H54 (cell line): ENCODE measurements around the gene PRKCE.

Experiments used
- DNase-seq: peaks from one replicate; pipeline ENCODE4 v3.0.0; 2011; ENCODE audit warnings: low spot score, mixed read lengths; ENCODE audit not compliant: insufficient read length
- FAIRE-seq: peaks from 3 replicates; lab custom pipeline; 2011; peaks lifted over from hg19 to GRCh38; lab: Jason Lieb, UNC
- POLR2A ChIP-seq: IDR thresholded peaks from 2 replicates; pipeline ENCODE4 v1.6.1; 2011; ENCODE audit warnings: low read depth, mild to moderate bottlenecking, low read length

Gene PRKCE

DNA sequence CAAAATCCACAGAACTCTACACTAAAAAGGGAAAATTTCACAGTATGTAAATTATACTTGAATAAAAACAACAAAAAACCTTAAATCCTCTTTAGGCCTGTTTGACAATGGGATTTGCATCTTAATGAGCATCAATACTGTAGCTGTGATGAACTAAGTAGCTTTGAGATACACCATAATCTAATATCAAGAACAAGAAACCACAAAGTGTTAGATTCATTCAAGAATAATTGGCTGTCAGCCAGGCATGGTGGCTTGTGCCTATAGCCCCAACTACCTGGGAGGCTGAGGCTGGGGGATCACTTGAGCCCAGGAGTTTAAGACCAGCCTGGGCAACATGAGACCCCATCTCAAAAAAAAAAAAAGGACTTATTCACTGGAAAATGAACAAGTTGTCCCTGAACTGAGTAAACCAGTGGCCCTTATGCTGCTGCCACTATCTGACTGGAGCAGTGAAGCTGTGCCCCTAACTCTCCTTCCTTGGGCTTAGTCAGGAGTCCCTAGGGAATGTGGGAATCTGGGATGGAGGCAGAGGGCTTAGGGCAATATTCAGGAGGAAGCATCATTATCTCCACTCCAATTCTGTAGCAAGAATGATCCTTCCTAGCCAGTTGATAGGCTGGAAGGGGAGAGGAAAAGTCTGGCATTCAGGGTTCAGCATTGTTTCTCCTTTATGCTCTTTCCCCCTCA is 88.5 kb downstream of the PRKCE start:
- DNase-seq (no peak), FAIRE-seq (no peak)

DNA sequence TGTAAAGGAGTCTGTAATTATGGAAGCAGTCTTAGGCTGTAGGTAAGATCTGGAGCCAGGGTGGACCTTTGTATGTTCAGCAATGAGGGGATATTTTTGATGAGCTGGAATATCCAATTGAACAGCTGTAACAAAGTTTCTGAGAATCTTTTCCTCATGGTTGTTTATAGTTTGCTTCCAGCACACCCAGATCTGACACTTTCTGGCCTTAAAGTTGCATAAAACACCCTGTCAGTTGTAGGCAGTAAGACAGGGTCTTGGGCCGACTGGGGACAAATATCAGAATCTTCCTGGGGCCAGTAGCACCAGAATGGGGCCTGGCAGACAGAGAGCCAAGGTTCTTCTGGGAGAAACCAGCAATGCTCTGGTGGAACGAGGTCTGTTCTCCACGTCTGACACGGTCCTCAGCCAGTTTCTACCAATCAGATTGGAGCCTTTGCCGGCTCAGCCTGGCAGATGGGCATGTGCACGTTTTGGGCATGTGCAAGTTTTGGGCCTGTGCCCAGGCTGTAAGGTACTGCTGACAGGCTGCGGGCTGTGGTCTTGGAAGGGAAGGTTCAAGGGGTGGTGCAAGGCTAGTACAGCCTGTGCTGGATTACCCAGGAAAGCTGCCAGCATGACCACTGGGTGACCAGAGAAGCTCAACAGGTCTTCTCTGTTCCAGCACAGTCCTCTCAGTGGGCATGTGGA is 89.8 kb downstream of the PRKCE start:
- no peak for TF ChIP-seq POLR2A
- FAIRE-seq (no peak), DNase-seq (no peak)

More for the DNA sequence above, 88.5 kb downstream of the PRKCE start:
- TF ChIP-seq POLR2A = no peak

DNA sequence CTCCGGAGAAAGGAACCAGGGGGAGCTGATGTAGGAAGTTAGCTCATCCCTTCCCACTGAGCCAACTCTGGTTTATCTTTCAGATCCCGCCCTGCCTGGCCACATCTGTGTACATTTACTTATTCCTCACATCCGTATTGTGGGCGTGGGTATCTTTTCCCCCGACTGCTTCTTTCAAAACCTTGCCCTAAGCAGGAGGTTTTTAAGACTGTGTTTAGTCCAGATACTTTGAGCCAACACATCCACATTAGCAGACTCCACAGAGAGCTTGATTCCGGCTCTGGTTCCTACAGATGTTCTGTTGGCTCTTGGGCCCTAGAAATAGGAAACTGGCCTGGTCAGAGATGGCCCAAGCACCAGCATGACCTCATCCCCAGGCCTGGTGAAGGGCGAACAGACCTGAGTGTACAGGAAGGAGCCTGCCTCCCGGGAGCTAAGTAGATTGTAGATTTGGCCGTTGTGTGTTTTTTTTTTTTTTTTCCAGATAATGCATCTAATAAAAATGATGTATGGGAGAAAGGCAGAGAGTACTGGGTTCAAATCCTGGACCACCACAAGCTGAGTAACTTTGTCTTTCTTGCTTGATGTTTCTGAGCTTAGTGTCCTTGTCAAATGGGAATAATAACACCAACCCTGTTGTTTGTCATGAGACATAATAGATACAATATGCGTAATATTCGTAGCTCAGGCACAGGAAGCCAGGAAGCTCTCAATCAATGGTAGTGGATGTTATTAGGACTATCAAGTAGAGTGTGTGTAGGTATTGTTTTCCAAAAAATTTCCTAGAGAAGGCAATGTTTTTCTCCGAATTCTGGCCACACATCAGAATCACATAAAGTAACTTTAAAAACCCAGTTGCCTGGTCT is 92.3 kb downstream of the PRKCE start:
- no peak for TF ChIP-seq POLR2A
- DNase-seq (no peak), FAIRE-seq (no peak)

DNA sequence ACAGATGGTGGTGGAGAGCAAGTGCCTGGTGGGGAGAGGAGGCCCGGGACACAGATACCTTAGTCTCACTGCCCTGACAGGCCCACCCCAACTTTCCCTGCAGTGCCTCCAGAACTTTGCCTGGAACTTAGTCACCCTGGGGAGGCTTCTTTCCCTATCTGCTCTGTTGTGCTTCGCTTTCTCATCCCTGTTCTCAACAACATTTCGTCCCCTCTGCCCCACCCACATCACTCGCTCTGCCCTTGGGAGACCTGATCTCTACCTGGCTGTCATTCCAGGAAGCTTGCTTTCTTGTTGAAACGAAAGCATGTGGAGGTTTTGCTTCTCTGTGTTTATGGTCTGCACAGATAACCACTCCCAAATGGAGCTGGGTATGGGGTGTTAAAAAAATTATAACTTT is 93.8 kb downstream of the PRKCE start:
- TF ChIP-seq POLR2A = no peak

DNA sequence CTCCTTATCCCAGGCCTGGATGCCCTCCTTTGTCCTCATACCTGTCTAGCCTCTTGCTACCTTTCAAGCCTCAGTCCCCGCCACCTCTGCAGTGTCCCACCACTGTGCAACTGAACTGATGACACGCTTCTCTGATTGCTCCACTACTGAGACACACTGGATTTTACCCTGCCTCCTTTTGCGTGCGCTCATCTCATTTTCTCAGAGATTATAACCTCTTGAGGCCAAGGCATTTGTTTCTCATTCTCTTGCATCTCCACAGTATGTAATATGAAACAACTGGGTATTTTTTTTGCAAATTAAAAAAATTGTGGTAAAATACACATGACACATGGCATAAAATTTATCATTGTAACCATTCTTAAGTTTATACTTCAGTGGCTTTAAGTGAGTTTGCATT is 95.4 kb downstream of the PRKCE start:
- FAIRE-seq (no peak), DNase-seq (no peak)
- no peak for TF ChIP-seq POLR2A

More for the DNA sequence above, 93.8 kb downstream of the PRKCE start:
- DNase-seq (no peak), FAIRE-seq (no peak)

DNA sequence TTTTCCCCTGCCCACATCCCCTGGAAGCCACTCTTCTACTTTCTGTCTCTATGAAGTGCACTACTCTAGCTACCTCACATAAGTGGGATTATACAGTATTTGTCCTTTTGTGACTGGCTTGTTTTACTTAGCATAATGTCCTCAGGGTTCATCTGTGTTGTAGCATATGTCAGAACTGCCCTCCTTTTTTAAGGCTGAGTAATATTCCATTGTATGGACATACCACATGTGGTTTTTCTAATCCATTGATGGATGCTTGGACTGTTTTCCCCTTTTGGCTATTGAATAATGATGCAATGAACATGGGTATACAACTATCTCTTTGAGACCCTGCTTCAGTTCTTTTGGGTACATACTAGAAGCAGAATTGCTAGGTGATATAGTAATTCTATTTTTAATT is 95.9 kb downstream of the PRKCE start:
- no peak for TF ChIP-seq POLR2A
- DNase-seq = no peak
- FAIRE-seq = no peak

DNA sequence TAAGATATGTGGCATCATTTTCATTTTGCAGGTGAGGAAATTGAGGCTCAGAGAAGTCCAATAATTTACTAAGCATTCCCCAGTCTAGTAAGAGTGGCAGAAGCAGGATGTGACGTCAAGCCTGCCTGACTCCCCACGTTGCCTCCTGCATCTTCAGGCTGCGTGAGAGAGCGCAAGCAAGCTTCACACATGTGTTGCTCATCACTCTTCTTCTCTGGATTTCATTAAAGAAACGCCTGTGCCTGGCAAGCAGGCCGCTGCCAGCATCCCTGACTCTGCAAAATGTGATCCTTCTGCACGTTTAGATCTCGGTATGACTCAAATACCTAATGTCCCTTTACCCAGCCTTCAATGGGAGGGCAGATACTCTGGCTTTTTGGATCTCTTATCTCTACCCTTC is 96.8 kb downstream of the PRKCE start:
- FAIRE-seq (no peak), DNase-seq (no peak)

DNA sequence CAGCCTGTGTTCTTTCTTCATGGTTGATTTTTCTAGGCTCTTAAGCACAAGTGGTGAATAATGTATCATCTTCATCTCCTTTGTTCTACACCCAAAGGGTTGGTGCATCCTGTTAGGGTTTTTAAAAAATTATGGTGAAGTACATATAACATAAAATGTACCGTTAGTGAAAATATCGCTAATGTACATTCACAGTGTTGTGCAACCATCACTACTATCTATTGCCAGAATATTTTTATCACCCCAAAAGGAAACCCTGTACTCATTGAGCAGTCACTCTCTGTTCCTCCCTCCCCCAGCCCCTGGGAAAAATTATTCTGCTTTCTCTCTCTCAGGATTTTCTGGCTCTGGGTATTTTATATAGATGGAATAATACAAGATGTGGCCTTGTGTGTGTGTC is 98.5 kb downstream of the PRKCE start:
- DNase-seq (no peak), FAIRE-seq (no peak)
- no peak for TF ChIP-seq POLR2A

More for the DNA sequence above, 96.8 kb downstream of the PRKCE start:
- no peak for TF ChIP-seq POLR2A

DNA sequence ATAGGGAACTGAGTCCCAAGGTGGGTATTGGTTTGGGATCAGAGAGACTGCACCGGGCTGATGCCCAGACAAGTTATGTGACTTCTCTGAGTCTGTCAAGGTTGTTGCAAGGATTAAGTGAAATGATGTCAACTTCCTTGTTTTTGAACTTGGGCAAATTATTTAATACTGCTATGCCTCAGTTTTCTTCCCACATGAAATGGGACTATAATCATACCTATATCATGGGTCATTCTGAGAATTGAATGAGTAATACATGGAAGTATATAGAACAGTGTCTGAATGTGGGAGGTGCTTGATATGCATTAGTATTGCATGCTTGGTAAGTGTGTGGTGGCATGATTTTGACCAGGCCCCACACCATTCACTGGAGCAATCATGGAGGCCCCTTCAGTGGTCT is 99.0 kb downstream of the PRKCE start:
- no peak for DNase-seq
- no peak for TF ChIP-seq POLR2A
- FAIRE-seq = no peak

DNA sequence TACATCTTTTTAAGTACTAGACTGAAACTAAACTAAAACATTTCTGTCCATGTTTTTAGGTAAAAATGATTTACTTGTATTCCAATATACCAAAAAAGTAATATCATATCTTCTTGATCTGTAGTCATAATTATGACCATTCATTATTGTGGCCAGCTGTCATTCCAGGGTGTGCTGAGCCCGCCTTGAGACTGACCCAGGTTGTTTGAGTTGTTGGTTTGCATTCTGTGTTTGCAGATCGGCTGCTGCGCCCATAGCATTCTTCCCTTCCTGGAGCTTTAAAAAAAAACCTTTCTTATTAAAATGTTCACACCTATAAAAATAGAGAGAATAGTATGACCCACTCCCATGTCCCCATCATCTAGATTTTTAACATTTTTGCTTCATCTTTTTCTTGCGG is 101.9 kb downstream of the PRKCE start:
- TF ChIP-seq POLR2A = no peak
- no peak for FAIRE-seq

DNA sequence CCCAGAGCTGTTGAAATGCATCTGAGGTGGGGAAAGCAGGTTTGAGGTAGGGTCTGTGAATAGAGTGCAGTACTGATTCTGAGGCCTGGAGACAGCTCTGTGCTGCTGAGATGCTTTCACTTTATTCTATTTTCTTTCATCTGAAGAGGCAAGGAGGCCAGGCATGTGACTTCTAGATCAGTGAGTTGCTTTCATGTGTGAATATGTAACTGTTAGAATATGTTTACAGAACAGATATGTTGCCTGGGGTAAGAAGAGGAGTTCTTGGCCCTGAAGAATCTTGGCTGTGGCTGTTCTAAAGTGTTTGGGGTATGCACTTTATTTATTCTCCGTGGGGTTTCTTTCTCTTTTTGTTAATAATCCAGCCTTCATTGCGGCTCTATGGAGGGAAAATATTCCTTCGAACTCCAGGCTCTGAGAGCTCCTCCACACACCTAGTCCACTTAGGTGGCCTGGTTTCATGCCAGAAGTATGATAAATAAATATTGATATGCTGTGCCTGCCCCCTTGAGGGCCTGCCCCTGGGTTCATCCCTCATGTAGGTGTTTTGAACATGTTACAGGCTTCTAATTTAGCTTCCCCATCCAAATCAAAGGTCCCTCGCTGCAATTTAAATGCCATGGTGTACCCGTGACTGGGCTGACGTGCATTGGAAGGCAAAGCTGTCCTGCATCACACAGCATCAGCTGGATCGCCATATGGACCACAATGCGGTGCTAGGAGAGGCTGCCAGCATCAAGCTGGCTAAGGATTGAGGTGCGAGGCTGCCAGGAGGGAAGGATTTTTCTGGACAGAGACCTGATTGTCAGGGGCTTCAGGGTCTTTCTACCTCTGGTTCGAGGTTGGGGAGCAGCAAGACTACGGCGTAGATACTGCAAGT is 102.9 kb downstream of the PRKCE start:
- no peak for FAIRE-seq
- no peak for DNase-seq
- TF ChIP-seq POLR2A = no peak

More for the DNA sequence above, 101.9 kb downstream of the PRKCE start:
- DNase-seq = no peak

DNA sequence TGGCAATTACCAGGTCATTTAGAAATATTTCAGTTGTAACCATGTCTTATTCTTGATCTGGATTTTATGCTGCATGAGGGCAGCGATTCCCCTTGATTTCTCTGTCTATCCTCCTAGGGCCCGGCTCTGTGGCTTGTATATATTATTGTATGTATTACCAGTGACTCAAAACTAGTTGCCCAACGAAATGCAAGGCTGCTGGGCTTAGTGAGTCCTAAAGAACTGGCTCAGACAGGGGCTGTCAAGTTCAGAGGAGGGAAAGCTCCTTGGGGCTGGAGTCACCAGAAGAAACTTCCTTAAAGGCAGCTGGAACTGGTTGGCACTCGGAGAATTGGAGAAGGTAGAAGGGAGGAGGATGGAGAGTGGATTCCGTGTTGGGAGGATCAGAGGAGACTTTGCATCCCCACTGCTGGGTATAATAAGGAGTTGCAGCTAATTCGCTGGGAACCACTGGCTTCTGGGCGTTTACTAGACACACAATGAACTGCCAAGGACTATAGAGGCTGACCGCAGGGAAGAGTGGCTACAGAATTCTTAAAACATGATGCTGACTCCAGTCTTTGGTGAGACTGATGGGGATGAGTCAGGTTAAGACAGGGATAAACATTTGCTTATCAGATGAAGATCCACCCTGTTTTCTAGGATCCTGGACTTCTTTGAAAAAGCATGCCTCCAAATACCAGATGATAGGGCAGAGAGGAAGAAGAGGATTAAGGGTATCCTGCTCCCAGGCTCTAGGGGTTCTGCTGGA is 104.3 kb downstream of the PRKCE start:
- DNase-seq (peak; percentile 26), FAIRE-seq (no peak)
- TF ChIP-seq POLR2A = no peak
